K562 (cell line): ENCODE data around the gene CCDC27. TPM values are rescaled to one million over a fixed set of nuclear protein-coding genes. Genes with fewer than 3 reads are reported as not detected.

Experiments
- CBX3 ChIP-seq, 2 experiments: IDR thresholded peaks; 1 replicate in 1 of 2; 2 replicates in 1 of 2; pipeline ENCODE4 v1.6.1; 2012; ENCODE audit warnings: inconsistent platforms in 2 of 2, low read length in 2 of 2, borderline replicate concordance in 1 of 2, control low read depth in 1 of 2
- KHSRP ChIP-seq: fragments of 450-650 bp; IDR thresholded peaks from 2 replicates; pipeline ENCODE4 v1.6.1; 2017
- MYNN ChIP-seq, 2 experiments: sonication (generic); formaldehyde crosslinking in 1 of 2; IDR thresholded peaks; 2 replicates each; pipeline versions ENCODE4 v1.5.0 to v1.6.1; 2016 to 2020; ENCODE audit warnings: antibody characterized with exemption in 1 of 2, missing genetic modification reagents in 1 of 2
- PCBP1 ChIP-seq: fragments of 200-400 bp; formaldehyde crosslinking; IDR thresholded peaks from 2 replicates; pipeline ENCODE4 v1.6.1; 2018; ENCODE audit warnings: mild to moderate bottlenecking, low read depth, low read length; ENCODE audit not compliant: poor library complexity, severe bottlenecking
- POLR2G ChIP-seq: fragments of 200-400 bp; formaldehyde crosslinking; IDR thresholded peaks from 2 replicates; pipeline ENCODE4 v1.6.1; 2017; ENCODE audit warnings: low read depth, mild to moderate bottlenecking, antibody characterized with exemption, low read length, moderate library complexity
- RBBP5 ChIP-seq: fragments of 200-600 bp; sonication (generic); IDR thresholded peaks from 2 replicates; pipeline ENCODE4 v1.6.1; 2012; ENCODE audit warnings: borderline replicate concordance, mild to moderate bottlenecking, low read length, control low read depth, inconsistent platforms; ENCODE audit not compliant: insufficient read depth, poor library complexity, severe bottlenecking
- SMAD4 ChIP-seq: fragments of 250-450 bp; sonication (Bioruptor Pico); conservative IDR thresholded peaks from 2 replicates; pipeline ENCODE4 v1.8.0; 2021; ENCODE audit warnings: inconsistent platforms, mild to moderate bottlenecking, moderate library complexity
- XRCC4 ChIP-seq: IDR thresholded peaks from one replicate; pipeline ENCODE4 v1.6.1; 2011; ENCODE audit not compliant: insufficient read depth, insufficient read length; ENCODE audit errors: extremely low read depth
- polyA plus RNA-seq, 8 experiments: library from polyadenylated mRNA; depleted of rRNA in 4 of 8; stranded (reverse) in 5 of 8; unstranded in 3 of 8; fragments of >200 nt; fragmentation: Nextera tagmentation in 2 of 8; fragmentation: Illumina TruSeq in 1 of 8; extraction: Ambion mirVana in 2 of 8; extraction: Trizol in 1 of 8; gene quantifications; 2 replicates each; pipeline versions ENCODE4 v1.2.1 to v1.2.3, GENCODE V29; 2011 to 2014; ENCODE audit warnings: inconsistent platforms in 1 of 8, missing spikeins in 1 of 8
- total RNA-seq, 7 experiments: library from RNA; depleted of rRNA in 6 of 7; stranded (reverse); fragments of >200 nt in 6 of 7; fragmentation: Illumina TruSeq in 2 of 7; extraction: Trizol in 2 of 7; gene quantifications; 2 replicates each; pipeline versions ENCODE4 v1.2.1 to v1.2.3, GENCODE V29; 2011 to 2021; ENCODE audit warnings: low replicate concordance in 1 of 7
- TF ChIP-seq, protein P1 (sequence below): sonication (generic); formaldehyde crosslinking; IDR thresholded peaks from 2 replicates; pipeline ENCODE4 v1.8.1; 2023; ENCODE audit warnings: mild to moderate bottlenecking, missing genetic modification reagents

The CCDC27 gene
- total and polyA plus RNA-seq, 9 of the 15 experiments (the other 6 are each of a cell fraction or from before 2014, with no cell fraction given): 0.01 to 0.04 TPM; not detected in 7

DNA sequence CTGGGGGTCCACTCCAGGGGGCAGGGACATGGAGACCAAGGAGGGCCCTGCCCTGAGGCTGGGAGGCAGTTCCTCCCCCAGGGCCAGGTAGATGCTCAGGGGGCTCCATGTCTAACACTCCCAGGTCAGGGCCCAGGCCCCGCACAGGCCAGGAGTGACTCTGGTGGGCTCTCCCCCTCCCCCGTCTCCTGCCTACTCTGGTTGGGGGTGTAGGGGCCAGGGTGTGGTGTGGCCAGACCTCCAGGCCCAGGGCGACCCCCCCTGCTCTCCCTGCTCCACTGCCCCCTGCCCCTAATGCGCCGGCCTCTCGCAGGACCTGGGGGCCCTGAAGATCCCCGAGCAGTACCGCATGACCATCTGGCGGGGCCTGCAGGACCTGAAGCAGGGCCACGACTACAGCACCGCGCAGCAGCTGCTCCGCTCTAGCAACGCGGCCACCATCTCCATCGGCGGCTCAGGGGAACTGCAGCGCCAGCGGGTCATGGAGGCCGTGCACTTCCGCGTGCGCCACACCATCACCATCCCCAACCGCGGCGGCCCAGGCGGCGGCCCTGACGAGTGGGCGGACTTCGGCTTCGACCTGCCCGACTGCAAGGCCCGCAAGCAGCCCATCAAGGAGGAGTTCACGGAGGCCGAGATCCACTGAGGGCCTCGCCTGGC is 19.7 kb upstream of the CCDC27 start (continued):
- TF ChIP-seq RBBP5: no peak
- no peak for TF ChIP-seq SMAD4 (CRISPR knock-in tag)
- TF ChIP-seq XRCC4: no peak
- peak; percentile 20 for TF ChIP-seq PCBP1
- TF ChIP-seq, protein P1, sequence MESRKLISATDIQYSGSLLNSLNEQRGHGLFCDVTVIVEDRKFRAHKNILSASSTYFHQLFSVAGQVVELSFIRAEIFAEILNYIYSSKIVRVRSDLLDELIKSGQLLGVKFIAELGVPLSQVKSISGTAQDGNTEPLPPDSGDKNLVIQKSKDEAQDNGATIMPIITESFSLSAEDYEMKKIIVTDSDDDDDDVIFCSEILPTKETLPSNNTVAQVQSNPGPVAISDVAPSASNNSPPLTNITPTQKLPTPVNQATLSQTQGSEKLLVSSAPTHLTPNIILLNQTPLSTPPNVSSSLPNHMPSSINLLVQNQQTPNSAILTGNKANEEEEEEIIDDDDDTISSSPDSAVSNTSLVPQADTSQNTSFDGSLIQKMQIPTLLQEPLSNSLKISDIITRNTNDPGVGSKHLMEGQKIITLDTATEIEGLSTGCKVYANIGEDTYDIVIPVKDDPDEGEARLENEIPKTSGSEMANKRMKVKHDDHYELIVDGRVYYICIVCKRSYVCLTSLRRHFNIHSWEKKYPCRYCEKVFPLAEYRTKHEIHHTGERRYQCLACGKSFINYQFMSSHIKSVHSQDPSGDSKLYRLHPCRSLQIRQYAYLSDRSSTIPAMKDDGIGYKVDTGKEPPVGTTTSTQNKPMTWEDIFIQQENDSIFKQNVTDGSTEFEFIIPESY (CRISPR knock-in tag): peak; percentile 99
- peak; percentile 62 for TF ChIP-seq POLR2G
- TF ChIP-seq MYNN (IDR thresholded peaks at IDR 0.05): no peak
- TF ChIP-seq MYNN (CRISPR knock-in tag; IDR thresholded peaks at IDR 0.05): no peak
- TF ChIP-seq CBX3 (IDR thresholded peaks at IDR 0.05; ENCODE audit: borderline replicate concordance in 1 of 2, low read length in 2 of 2): no peak
- no peak for TF ChIP-seq KHSRP
